Neural cell (in vitro differentiated cells): ENCODE results near the gene KCNH2.

Source experiments
- EP300 ChIP-seq: fragments of 450-650 bp; conservative IDR thresholded peaks from 2 replicates; pipeline ENCODE4 v1.6.1; 2014; ENCODE audit warnings: antibody characterized with exemption, mild to moderate bottlenecking, moderate library complexity; ENCODE audit not compliant: poor library complexity, severe bottlenecking
- EZH2 ChIP-seq: fragments of 200-600, 300-800 bp; shearing (Covaris generic), sonication (generic); IDR thresholded peaks from 2 replicates; pipeline ENCODE4 v1.6.1; 2014; ENCODE audit warnings: antibody characterized with exemption, low read length, borderline replicate concordance, mild to moderate bottlenecking; ENCODE audit not compliant: insufficient read depth, poor library complexity, severe bottlenecking
- MXI1 ChIP-seq: fragments of 450-650 bp; conservative IDR thresholded peaks from 2 replicates; pipeline ENCODE4 v1.6.1; 2014; ENCODE audit warnings: antibody characterized with exemption, mild to moderate bottlenecking; ENCODE audit not compliant: poor library complexity, severe bottlenecking
- POLR2AphosphoS5 ChIP-seq: IDR thresholded peaks from 2 replicates; pipeline ENCODE4 v1.6.1; 2012
- RAD21 ChIP-seq: fragments of 450-650 bp; conservative IDR thresholded peaks from 2 replicates; pipeline ENCODE4 v1.6.1; 2014; ENCODE audit warnings: antibody characterized with exemption, mild to moderate bottlenecking, moderate library complexity
- SMC3 ChIP-seq: fragments of 450-650 bp; conservative IDR thresholded peaks from 2 replicates; pipeline ENCODE4 v1.6.1; 2014; ENCODE audit warnings: antibody characterized with exemption, mild to moderate bottlenecking, moderate library complexity; ENCODE audit not compliant: poor library complexity
- TAF1 ChIP-seq: IDR thresholded peaks from 2 replicates; pipeline ENCODE4 v1.6.1; 2012; ENCODE audit warnings: low read depth
- TF ChIP-seq, protein P1 (sequence below): fragments of 450-650 bp; IDR thresholded peaks from 2 replicates; pipeline ENCODE4 v1.5.1; 2014; ENCODE audit warnings: antibody characterized with exemption, mild to moderate bottlenecking, moderate library complexity; ENCODE audit not compliant: poor library complexity, severe bottlenecking
- TF ChIP-seq, protein P2 (sequence below): IDR thresholded peaks from 2 replicates; pipeline ENCODE4 v1.6.1; 2012; ENCODE audit warnings: borderline replicate concordance

DNA sequence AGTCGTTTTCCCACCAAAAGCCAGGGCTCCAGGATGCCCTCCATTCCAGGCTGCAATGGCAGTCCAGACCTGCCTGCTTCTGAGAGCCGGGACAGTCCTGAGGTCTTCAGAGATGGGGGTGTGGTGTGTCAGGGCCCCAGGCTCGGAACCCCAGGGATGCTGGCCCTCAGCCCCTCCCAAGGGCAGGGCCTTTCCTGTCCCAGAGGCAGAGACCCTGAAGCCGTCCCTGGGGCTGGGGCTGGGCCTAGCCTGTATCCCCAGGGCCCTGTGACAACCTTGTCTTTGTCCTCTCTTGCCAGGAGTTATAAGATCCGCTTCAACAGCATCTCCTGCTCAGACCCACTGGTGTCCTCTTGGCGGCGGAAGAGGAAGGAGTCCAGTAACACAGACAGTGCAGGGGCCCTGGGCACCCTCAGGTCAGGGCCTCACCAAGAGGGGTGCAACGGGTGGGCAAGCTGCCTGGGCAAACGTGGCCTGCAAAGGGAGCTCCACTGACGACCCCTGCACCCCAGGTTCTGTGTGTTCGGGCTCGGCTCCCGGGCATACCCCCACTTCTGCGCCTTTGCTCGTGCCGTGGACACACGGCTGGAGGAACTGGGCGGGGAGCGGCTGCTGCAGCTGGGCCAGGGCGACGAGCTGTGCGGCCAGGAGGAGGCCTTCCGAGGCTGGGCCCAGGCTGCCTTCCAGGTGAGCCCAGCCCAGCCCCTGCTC lies 28.6 kb upstream of the KCNH2 start:
- TF ChIP-seq, protein P1, sequence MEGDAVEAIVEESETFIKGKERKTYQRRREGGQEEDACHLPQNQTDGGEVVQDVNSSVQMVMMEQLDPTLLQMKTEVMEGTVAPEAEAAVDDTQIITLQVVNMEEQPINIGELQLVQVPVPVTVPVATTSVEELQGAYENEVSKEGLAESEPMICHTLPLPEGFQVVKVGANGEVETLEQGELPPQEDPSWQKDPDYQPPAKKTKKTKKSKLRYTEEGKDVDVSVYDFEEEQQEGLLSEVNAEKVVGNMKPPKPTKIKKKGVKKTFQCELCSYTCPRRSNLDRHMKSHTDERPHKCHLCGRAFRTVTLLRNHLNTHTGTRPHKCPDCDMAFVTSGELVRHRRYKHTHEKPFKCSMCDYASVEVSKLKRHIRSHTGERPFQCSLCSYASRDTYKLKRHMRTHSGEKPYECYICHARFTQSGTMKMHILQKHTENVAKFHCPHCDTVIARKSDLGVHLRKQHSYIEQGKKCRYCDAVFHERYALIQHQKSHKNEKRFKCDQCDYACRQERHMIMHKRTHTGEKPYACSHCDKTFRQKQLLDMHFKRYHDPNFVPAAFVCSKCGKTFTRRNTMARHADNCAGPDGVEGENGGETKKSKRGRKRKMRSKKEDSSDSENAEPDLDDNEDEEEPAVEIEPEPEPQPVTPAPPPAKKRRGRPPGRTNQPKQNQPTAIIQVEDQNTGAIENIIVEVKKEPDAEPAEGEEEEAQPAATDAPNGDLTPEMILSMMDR, result no peak
- no peak for TF ChIP-seq RAD21
- TF ChIP-seq, protein P2, sequence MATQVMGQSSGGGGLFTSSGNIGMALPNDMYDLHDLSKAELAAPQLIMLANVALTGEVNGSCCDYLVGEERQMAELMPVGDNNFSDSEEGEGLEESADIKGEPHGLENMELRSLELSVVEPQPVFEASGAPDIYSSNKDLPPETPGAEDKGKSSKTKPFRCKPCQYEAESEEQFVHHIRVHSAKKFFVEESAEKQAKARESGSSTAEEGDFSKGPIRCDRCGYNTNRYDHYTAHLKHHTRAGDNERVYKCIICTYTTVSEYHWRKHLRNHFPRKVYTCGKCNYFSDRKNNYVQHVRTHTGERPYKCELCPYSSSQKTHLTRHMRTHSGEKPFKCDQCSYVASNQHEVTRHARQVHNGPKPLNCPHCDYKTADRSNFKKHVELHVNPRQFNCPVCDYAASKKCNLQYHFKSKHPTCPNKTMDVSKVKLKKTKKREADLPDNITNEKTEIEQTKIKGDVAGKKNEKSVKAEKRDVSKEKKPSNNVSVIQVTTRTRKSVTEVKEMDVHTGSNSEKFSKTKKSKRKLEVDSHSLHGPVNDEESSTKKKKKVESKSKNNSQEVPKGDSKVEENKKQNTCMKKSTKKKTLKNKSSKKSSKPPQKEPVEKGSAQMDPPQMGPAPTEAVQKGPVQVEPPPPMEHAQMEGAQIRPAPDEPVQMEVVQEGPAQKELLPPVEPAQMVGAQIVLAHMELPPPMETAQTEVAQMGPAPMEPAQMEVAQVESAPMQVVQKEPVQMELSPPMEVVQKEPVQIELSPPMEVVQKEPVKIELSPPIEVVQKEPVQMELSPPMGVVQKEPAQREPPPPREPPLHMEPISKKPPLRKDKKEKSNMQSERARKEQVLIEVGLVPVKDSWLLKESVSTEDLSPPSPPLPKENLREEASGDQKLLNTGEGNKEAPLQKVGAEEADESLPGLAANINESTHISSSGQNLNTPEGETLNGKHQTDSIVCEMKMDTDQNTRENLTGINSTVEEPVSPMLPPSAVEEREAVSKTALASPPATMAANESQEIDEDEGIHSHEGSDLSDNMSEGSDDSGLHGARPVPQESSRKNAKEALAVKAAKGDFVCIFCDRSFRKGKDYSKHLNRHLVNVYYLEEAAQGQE, result no peak
- no peak for TF ChIP-seq POLR2AphosphoS5
- TF ChIP-seq SMC3, result no peak
- TF ChIP-seq EZH2, result no peak
- TF ChIP-seq MXI1, result no peak
- no peak for TF ChIP-seq EP300
- TF ChIP-seq TAF1, result no peak
